Measurements from ENCODE around the gene ZCCHC14.

- no peak for TF ChIP-seq CTCF (IDR thresholded peaks at IDR 0.05)
- TF ChIP-seq EP300 (IDR thresholded peaks at IDR 0.05), result no peak
- no peak for TF ChIP-seq POLR2A (IDR thresholded peaks at IDR 0.05; ENCODE audit: low read depth)
These were observed 9.6 kb upstream of the ZCCHC14 start for GRCh38 chr16:87502308-87502969.

All from esophagus muscularis mucosa (tissue), 4 donors.